Fibroblast of lung (primary cell): Measurements from ENCODE around the gene AMOTL2.

Experiments
- EZH2 ChIP-seq: IDR thresholded peaks from 2 replicates; pipeline ENCODE4 v1.5.1; 2012; ENCODE audit warnings: low read length, control low read depth, mild to moderate bottlenecking; ENCODE audit errors: missing control alignments
- TF ChIP-seq, protein P1 (sequence below), 2 donors: IDR thresholded peaks in 1 of 2; conservative IDR thresholded peaks in 1 of 2; 1 replicate in 1 of 2; 2 replicates in 1 of 2; pipeline ENCODE4 v1.5.1; 2011 to 2012; ENCODE audit warnings: low read length in 2 of 2, control low read depth in 1 of 2, inconsistent platforms in 1 of 2, low read depth in 1 of 2, mild to moderate bottlenecking in 1 of 2

DNA sequence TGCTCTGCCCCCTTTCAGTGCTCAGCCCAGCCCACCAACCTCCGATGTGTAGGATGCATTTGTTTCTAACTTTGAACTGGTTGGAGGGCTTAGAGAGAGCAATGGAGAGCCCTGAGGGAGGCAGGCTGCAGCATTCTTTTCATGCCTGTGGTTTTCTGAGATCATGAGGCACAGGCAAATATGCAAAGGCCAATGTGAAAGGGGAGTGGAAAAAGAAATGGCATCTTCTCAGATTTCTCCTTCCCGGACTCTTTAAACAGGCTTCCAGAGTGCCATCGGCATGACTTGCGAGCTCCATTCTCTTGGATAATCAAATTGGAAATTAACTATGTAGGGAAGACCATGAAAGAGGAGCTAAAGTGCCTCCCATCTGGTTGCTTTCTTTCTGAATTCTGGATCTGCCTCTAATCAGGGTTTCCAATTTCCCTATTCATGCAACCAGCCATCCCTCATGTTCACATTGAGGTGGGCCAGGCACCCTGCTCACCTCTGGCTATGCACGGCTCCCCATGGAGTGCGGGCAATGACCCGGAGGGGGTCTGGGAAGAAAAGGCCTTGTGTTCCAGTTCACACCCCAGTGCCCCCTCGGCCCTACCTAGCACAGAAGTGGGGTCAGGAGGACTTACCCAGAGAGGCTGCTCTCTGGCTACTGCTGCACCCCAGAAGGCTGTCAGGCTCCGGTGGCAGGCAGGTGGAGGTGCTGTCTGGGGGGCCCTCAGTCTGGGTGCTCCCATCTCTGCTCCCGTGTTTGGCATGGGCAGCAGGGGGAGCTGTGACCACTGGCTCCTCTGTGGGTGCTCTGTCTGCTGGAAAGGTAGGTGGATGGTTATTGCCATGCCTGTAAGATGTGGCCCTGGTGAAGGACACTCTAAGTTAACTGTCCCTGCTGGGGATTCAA, 16.1 kb downstream of the AMOTL2 start:
- TF ChIP-seq, protein P1, sequence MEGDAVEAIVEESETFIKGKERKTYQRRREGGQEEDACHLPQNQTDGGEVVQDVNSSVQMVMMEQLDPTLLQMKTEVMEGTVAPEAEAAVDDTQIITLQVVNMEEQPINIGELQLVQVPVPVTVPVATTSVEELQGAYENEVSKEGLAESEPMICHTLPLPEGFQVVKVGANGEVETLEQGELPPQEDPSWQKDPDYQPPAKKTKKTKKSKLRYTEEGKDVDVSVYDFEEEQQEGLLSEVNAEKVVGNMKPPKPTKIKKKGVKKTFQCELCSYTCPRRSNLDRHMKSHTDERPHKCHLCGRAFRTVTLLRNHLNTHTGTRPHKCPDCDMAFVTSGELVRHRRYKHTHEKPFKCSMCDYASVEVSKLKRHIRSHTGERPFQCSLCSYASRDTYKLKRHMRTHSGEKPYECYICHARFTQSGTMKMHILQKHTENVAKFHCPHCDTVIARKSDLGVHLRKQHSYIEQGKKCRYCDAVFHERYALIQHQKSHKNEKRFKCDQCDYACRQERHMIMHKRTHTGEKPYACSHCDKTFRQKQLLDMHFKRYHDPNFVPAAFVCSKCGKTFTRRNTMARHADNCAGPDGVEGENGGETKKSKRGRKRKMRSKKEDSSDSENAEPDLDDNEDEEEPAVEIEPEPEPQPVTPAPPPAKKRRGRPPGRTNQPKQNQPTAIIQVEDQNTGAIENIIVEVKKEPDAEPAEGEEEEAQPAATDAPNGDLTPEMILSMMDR (conservative IDR thresholded peaks at IDR 0.05 in 1 of 2, IDR thresholded peaks at IDR 0.05 in 1 of 2; ENCODE audit: low read depth in 1 of 2, low read length in 2 of 2): peak; percentile 23 to 42
- TF ChIP-seq EZH2: no peak
